Stimulated activated naive CD4-positive, alpha-beta T cell treated with Interleukin-2 at 50 U/mL for 16 hours (primary cell): ENCODE results near the gene COL23A1.
"Not testable (repeated sequence)": the region's sequence is repeated elsewhere in the genome, so short reads cannot be mapped to it uniquely, and the experiment has no call there.

Experiments
- DNase-seq: peaks from one replicate; lab custom pipeline; 2025; lab: John Stamatoyannopoulos, UW

Gene COL23A1

GRCh38 chr5:178323541-178323865, 266.7 kb downstream of the COL23A1 start:
- DNase-seq, result no peak

DNA sequence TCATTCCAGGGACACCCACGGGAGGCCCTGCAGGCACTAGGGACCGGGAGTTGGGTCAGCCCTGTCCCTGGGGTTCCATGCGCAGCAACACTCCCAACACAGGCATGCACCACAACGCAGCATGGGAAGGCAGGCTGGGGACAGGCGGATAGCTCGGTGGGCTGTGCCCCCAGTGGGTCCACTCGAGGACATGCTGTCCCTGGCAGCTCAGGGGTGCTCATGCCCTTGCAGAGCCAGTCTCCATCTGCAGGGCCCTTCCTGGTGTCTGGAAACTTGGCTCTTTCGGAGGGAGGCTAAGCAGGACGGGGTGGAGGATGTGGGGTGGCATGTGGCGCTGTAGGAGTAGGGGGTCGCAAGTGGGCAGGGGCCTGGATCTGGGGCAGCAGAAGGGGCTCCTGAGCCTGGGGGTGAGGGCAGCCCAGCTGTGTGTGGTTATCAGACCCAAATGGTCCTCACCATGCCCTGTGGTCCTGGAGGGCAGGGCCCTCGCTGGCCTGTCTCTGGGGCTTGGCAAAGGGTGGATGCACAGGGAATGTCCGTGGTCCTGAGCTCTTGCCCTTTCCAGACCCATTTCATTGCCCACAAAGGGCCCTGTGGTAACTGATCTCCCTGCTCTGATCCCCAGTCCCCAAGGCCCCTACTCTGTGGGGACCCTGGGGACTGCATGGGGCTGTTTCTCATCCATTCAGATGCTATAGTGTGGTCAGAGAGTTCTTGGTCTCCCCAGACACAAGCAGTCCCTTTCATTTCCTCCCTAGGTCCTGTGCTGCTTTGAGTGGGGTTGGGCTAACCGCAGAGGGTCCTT, 267.3 kb downstream of the COL23A1 start:
- no peak for DNase-seq

- DNase-seq, result no peak
Measured at GRCh38 chr5:178320281-178320855, 269.8 kb downstream of the COL23A1 start.

DNA sequence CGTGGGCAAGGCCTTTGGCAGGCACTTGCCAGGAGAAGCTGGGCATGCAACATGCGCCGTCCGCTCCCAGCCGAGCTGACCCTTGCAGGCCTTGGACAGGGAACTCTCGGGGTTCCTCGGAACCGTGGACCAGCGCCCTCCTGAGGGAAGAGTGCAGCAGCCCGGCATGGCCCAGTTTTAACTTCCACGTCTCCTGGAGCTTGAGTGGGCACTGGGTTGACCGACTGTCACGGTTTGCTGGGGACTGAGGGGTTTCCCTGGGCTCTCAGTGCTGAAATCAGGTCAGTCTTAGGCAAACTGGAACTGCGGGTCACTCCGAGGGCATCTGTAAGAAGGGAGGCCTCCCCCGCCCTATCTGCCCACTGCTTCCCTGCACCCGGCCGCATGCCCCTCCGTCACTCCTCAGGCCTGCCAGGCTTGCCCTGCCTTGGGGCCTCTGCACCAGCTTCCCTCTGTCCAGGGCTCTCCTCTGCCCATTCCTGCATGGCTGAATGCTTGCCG, 270.6 kb downstream of the COL23A1 start:
- no peak for DNase-seq

DNA sequence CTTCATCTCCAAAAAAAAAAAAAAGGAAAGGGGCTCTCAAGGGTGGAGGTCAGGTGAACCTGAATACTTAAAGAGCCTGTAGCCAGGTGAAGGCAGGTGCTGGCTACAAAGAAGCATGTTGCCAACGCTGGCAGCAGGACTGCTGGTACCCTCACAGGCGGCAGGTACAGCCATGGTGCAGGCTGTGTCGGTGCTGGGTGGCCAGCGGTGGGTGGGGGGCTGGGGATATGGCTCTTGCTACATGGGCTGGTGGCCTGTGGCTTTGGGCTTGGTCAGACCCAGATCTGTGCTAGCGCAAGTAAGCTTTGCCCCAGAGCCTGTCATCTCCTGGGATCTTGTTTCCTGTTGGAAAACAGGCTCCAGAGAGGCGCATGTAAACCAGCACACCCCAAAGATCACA, 271.3 kb downstream of the COL23A1 start:
- no peak for DNase-seq

DNA sequence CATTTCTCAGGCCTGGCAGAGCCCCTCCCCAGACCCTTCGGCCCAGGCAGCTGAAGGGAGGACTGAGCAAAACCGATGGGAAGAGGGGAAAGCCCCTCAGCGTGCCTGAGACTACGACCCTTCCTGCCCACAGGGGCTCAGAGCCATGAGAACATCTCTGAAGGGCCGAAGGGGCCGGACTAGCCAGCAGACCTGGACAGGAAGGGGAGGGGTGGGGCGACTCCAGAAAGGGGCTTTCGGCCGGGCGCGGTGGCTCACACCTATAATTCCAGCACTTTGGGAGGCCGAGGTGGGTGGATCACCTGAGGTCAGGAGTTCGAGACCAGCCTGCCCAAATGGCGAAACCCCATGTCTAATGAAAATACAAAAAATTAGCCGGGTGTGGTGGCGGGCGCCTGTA, 271.8 kb downstream of the COL23A1 start:
- no peak for DNase-seq

DNA sequence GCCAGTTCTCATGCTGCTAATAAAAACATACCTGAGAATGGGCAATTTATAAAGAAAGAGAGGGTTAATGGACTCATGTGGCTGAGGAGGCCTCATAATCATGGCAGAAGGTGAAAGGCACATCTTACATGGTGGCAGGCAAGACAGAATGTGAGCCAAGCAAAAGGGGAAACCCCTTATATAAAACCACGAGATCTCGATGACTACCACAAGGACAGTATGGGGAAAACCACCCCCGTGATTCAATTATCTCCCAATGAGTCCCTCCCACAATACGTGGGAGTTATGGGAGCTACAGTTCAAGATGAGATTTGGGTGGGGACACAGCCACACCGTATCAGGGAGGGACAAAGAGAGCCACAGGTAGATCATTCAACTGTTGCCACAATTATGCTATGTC, 272.5 kb downstream of the COL23A1 start:
- DNase-seq, result not testable (repeated sequence)

DNA sequence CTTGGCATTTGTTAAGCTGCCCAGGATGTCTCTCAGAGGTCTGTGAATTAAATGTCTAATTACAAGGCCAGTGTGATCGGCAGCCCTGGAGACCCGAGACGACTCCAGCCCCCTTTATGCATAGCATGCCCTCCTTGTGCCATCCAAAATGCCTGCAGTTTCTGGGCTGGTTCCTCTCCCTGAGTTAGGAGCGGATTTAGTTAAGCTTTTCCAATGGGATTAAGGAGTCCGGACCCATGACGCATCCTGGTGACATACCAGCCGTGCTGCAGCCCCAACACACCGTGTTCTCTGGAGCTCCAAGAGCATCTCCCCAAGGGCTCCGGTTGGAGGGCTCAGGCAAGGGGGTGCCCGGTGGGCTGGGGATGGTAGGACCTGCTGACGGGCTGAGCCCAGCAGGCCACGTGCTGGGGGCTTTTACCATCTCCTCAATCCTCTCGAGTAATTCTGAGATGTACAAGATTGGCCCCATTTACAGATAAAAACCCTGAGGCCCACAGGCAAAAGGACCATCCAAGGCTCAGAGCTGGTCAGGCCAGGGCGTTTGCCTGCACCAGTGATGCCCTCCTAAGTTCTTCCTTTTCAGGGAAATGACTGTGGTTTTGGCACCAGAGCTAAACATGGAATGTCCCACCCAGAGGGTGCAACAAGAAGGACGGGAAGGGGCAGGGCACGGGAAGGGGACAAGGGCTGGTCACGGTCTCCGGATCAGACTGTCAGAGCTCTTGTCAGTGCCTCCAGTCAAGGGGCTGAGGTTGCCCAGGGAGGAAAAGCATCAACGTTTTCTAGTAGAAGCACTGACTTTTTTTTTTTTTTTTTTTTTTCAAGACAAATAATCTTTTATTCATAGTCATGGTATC, 275.0 kb downstream of the COL23A1 start:
- DNase-seq, result no peak

DNA sequence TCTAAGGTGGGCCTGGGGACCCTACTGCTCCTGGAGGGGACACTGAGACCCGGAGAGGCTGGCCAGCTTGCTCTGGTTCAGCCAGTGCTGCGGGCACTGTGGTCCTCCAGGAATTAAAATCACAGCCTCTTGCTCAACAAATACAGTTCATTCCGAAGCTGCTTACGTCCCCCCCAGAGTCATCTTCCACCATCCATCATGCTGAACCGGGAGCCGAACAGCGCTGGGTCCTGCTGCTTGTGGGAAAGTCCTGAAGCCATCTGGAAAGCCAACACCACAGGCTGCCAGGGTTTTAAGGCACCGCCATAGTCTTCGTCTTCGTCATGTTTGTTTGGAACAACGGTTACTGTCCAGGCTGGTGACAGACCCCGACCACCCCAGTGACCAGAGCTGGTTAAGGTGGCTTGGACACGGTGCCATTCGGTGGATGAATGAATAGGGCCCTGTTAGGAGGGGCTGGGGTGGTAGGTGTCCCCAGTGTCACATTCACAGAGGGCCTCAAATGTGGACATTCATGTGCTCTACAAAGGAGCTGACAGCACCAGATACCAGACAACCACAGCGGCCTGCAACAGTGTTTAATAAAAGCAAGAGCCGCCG, 276.0 kb downstream of the COL23A1 start:
- DNase-seq, result no peak

DNA sequence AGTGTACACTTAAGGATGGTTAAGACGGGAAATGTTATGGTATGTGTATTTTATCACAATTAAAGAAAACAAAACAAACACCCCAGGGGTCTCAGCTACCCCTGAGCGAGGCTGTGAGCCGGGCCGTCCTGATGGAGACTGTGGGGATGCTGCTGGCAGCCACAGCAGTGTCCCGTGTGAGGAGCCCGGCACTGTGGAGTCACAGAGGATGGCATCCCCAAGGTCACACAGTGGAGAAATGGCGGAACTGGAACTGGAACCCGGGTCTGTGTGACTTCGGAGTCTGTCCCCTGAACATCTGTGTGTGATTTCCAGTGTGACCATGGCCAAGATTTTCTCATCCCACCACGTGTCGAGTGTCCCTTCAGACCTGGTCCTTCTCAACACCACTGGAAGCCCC, 276.9 kb downstream of the COL23A1 start:
- DNase-seq, result no peak

GRCh38 chr5:178312880-178313282, 277.3 kb downstream of the COL23A1 start:
- DNase-seq, result no peak

GRCh38 chr5:178310130-178310865, 279.9 kb downstream of the COL23A1 start:
- no peak for DNase-seq

DNA sequence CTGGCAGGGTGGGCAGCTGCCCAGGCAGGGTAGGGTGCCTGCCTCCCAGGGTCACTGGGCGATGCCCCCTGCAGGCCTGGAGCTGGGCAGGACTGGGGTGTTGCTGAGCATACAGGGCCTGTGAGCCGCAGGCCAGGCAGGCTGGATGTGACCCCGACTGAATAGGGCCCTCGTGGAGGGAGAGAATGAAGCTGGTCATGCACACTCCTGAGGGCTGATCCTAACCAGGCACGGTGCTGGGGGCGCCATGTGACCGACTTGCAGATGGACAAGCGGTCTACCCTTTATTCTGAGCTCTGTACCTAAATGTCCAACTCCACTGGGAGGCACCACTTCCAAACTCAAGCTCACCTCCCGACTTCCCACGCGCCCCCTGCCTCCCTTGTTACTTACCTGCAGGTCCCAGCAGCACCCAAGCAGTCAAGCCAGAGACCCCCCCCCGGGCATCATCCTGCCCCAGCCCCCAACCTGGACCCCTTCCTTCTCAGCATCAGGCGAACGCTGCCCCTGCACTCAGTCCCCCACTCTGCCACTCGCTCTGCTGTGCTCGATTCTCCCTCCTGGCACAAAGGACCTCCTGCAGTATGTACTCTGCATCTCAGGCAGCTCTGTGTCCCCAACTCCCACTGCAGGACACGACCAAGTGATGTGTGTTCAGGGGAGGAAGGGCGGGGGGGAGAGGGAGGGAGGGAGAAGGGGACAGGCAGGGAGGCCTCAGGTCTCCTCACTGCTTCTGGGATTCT, 280.8 kb downstream of the COL23A1 start:
- no peak for DNase-seq

DNA sequence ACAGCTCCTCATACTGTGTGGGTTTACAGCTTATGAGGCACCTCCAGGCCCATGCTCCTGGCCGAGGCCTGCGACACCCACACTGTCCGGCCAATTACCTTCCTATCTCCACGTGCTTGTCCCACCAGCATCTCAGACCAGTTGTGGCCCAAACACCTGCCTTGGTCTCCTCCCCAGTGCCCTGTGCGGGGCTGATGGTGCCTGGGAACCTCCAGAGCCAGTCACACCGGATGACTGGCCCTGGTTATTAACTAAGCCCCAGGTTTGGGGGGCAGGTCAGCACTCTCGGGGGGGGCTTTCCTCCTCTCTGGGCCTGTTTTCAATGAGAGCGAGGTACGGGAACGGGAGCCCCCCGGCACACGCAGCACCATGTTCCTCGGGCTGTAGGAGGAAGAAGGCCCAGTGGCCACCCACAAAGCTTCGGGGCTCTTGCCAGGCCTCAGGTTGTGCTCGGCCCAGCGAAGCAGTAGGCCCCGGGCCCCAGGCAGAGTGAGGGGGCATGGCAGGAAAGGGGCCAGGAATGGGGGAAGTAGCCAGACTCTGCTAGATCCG, 281.6 kb downstream of the COL23A1 start:
- no peak for DNase-seq

DNA sequence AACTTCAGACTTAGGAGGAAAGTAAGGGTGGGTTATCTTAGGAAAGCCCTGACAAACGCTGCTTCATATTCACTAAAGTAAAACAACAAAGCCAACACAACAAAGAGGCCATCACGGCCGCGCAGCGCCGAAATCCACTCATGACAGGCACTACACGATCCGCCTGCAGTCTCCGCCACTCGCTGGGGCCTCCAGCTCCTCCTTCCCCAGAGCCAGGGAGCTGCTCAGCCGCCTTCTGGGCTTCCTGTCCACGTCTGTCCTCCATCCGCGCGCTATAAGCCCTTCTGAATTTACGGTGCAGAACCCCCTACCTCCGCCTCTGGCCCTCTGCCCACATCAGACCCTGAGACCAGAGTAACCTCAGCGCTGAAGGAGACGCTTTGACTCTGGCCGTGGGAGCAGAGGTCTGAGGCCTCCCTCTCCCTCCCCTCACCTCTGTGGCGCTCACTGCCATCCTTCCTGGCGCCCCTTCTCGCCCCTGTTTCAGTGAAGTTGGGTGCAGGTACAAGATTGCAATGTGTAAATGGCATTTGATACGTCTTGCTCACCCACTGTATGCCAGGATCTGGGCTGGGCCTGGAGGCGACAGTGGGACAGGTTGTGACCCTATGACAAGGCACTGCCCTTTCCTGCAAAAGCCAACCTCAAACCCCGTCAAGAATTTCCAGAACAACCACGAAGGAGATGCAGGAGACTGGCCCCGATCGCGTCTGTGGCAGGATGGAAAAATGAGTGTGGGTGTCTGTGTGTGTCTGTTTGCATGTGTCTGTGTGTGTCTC, 282.7 kb downstream of the COL23A1 start:
- no peak for DNase-seq

DNA sequence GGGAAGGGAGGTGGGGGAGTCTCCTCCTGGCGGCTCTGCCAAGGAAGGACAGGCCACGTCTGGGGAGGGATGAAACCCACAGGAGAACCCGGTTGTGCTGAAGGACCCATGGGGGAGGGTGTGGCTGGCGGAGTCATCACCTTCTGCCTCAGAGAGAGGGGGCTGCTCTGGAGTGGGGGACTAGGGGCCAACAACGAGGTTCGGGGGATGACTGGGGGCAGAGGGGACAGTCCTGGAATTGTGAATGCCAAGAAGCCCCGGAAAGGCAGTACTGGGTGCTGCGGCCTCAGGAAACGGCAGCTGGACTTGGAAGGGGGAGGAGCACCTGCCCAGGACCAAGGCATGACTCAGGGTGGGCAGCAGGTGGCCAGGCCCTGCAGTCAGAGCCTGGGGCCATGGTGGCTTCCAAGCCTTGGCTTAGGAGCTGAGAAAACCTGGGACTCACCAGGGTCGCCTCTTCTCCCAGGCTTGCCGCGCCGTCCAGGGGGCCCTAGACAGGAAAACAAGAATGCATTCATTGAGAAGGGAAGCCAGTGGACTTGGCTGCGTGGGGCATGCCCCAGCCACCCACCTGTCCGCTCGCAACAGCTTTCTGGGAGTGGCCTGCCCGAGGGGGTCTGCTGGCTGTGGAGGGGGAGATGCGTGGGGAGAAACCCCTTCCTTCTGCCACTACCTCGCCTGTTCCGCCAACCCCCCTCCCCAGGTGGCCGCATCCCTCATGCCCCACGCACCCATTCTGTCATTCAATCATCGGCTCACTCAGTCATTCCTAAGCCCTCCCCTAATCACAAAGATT, 283.6 kb downstream of the COL23A1 start:
- DNase-seq, result no peak

- no peak for DNase-seq
Measured at GRCh38 chr5:178305801-178306200, 284.4 kb downstream of the COL23A1 start.

- DNase-seq, result no peak
Measured at GRCh38 chr5:178304761-178305645, 285.2 kb downstream of the COL23A1 start.
